ENCODE data around the gene ADAMTS1.
A peak's percentile ranks its signal among the peaks of the same experiment; 100 is the strongest.

Gene ADAMTS1

GRCh38 chr21:26810676-26811415, 34.4 kb downstream of the ADAMTS1 start:
- Histone ChIP-seq H3K27ac (ENCODE audit: low read depth, low read length) (no peak overlapping the region), H3K4me3 (ENCODE audit: low read length) (no peak overlapping the region), H3K4me2 (ENCODE audit: low read length) (no peak overlapping the region), H3K18ac (ENCODE audit: low read length) (no peak overlapping the region), H2BK5ac (ENCODE audit: low read length) (no peak overlapping the region), H3K79me2 (ENCODE audit: control insufficient read depth, insufficient read depth, low read length) (no peaks in the 10 kb centered on the region), H4K5ac (ENCODE audit: low read length) (no peak overlapping the region), H3K4ac (ENCODE audit: low read depth, low read length) (no peak overlapping the region), H2BK120ac (ENCODE audit: low read depth, low read length) (no peak overlapping the region), H2AK5ac (ENCODE audit: low read length) (no peak overlapping the region), H3K56ac (ENCODE audit: low read length) (no peak overlapping the region), H3K23ac (ENCODE audit: low read length) (no peak overlapping the region), H4K8ac (ENCODE audit: low read depth, low read length) (no peak overlapping the region), H3K4me1 (ENCODE audit: control insufficient read depth, low read depth, low read length) (peaks cover 2% of the 10 kb centered on the region), H3K36me3 (ENCODE audit: control insufficient read depth, insufficient read depth, low read length) (no peaks in the 10 kb centered on the region), H2BK15ac (replicated peaks; ENCODE audit: low read depth) (no peak overlapping the region), H3K27me3 (ENCODE audit: insufficient read depth, low read length, poor library complexity) (no peaks in the 10 kb centered on the region), H3K79me1 (ENCODE audit: low read length) (no peaks in the 10 kb centered on the region), H3K9ac (ENCODE audit: low read length) (no peak overlapping the region)
- WGBS (ENCODE audit: extremely low coverage, insufficient coverage, low lambda C conversion rate), result no CpG with 5 or more reads among the region's 2 CpGs
- DNase-seq, result peak; percentile 37

- Histone ChIP-seq H4K8ac (ENCODE audit: low read depth, low read length) (no peak overlapping the region), H3K79me2 (ENCODE audit: control insufficient read depth, insufficient read depth, low read length) (no peaks in the 10 kb centered on the region), H3K23ac (ENCODE audit: low read length) (no peak overlapping the region), H3K18ac (ENCODE audit: low read length) (no peak overlapping the region), H4K5ac (ENCODE audit: low read length) (no peak overlapping the region), H3K4me1 (ENCODE audit: control insufficient read depth, low read depth, low read length) (peaks cover 2% of the 10 kb centered on the region), H3K79me1 (ENCODE audit: low read length) (no peaks in the 10 kb centered on the region), H3K9ac (ENCODE audit: low read length) (no peak overlapping the region), H3K27ac (ENCODE audit: low read depth, low read length) (no peak overlapping the region), H3K27me3 (ENCODE audit: insufficient read depth, low read length, poor library complexity) (no peaks in the 10 kb centered on the region), H3K4me2 (ENCODE audit: low read length) (no peak overlapping the region), H3K56ac (ENCODE audit: low read length) (no peak overlapping the region), H2BK120ac (ENCODE audit: low read depth, low read length) (no peak overlapping the region), H2BK5ac (ENCODE audit: low read length) (no peak overlapping the region), H2BK15ac (replicated peaks; ENCODE audit: low read depth) (no peak overlapping the region), H2AK5ac (ENCODE audit: low read length) (no peak overlapping the region), H3K4me3 (ENCODE audit: low read length) (no peak overlapping the region), H3K36me3 (ENCODE audit: control insufficient read depth, insufficient read depth, low read length) (no peaks in the 10 kb centered on the region), H3K4ac (ENCODE audit: low read depth, low read length) (no peak overlapping the region)
- DNase-seq, result no peak
- no CpG with 5 or more reads among the region's 5 CpGs for WGBS (ENCODE audit: extremely low coverage, insufficient coverage, low lambda C conversion rate)
Observed at GRCh38 chr21:26810266-26810665, 34.9 kb downstream of the ADAMTS1 start.

- WGBS (ENCODE audit: extremely low coverage, insufficient coverage, low lambda C conversion rate), result no CpG with 5 or more reads among the region's 4 CpGs
- no peak overlapping the region for H2AK5ac ChIP-seq (ENCODE audit: low read length)
Observed at GRCh38 chr21:26809745-26810144, 35.5 kb downstream of the ADAMTS1 start.

GRCh38 chr21:26806801-26807295, 38.4 kb downstream of the ADAMTS1 start:
- DNase-seq, result no peak
- Histone ChIP-seq H3K4ac (ENCODE audit: low read depth, low read length) (no peak overlapping the region), H3K56ac (ENCODE audit: low read length) (no peak overlapping the region), H3K9ac (ENCODE audit: low read length) (no peak overlapping the region), H2BK5ac (ENCODE audit: low read length) (no peak overlapping the region), H2BK120ac (ENCODE audit: low read depth, low read length) (no peak overlapping the region), H3K79me1 (ENCODE audit: low read length) (no peaks in the 10 kb centered on the region), H2BK15ac (replicated peaks; ENCODE audit: low read depth) (no peak overlapping the region), H3K23ac (ENCODE audit: low read length) (no peak overlapping the region), H2AK5ac (ENCODE audit: low read length) (no peak overlapping the region), H3K27ac (ENCODE audit: low read depth, low read length) (no peak overlapping the region), H3K79me2 (ENCODE audit: control insufficient read depth, insufficient read depth, low read length) (no peaks in the 10 kb centered on the region), H4K8ac (ENCODE audit: low read depth, low read length) (no peak overlapping the region), H3K18ac (ENCODE audit: low read length) (no peak overlapping the region), H3K36me3 (ENCODE audit: control insufficient read depth, insufficient read depth, low read length) (no peaks in the 10 kb centered on the region), H3K4me1 (ENCODE audit: control insufficient read depth, low read depth, low read length) (peaks cover 2% of the 10 kb centered on the region), H3K4me2 (ENCODE audit: low read length) (no peak overlapping the region), H4K5ac (ENCODE audit: low read length) (no peak overlapping the region), H3K4me3 (ENCODE audit: low read length) (no peak overlapping the region), H3K27me3 (ENCODE audit: insufficient read depth, low read length, poor library complexity) (no peaks in the 10 kb centered on the region)
- no CpG with 5 or more reads among the region's 5 CpGs for WGBS (ENCODE audit: extremely low coverage, insufficient coverage, low lambda C conversion rate)

More at GRCh38 chr21:26809745-26810144, 35.5 kb downstream of the ADAMTS1 start:
- Histone ChIP-seq H3K4me1 (ENCODE audit: control insufficient read depth, low read depth, low read length) (peaks cover 2% of the 10 kb centered on the region), H2BK5ac (ENCODE audit: low read length) (no peak overlapping the region), H4K5ac (ENCODE audit: low read length) (no peak overlapping the region), H3K4me3 (ENCODE audit: low read length) (no peak overlapping the region), H3K27me3 (ENCODE audit: insufficient read depth, low read length, poor library complexity) (no peaks in the 10 kb centered on the region), H3K4me2 (ENCODE audit: low read length) (no peak overlapping the region), H3K27ac (ENCODE audit: low read depth, low read length) (no peak overlapping the region), H3K4ac (ENCODE audit: low read depth, low read length) (no peak overlapping the region), H3K9ac (ENCODE audit: low read length) (no peak overlapping the region), H3K79me1 (ENCODE audit: low read length) (no peaks in the 10 kb centered on the region), H2BK120ac (ENCODE audit: low read depth, low read length) (no peak overlapping the region), H3K79me2 (ENCODE audit: control insufficient read depth, insufficient read depth, low read length) (no peaks in the 10 kb centered on the region), H3K36me3 (ENCODE audit: control insufficient read depth, insufficient read depth, low read length) (no peaks in the 10 kb centered on the region), H3K56ac (ENCODE audit: low read length) (no peak overlapping the region), H3K18ac (ENCODE audit: low read length) (no peak overlapping the region), H2BK15ac (replicated peaks; ENCODE audit: low read depth) (no peak overlapping the region), H3K23ac (ENCODE audit: low read length) (no peak overlapping the region), H4K8ac (ENCODE audit: low read depth, low read length) (no peak overlapping the region)
- DNase-seq, result no peak

GRCh38 chr21:26804895-26805609, 40.2 kb downstream of the ADAMTS1 start:
- H2BK15ac ChIP-seq (replicated peaks; ENCODE audit: low read depth), result no peak overlapping the region
- H2BK120ac ChIP-seq (ENCODE audit: low read depth, low read length), result no peak overlapping the region
- no peak overlapping the region for H4K8ac ChIP-seq (ENCODE audit: low read depth, low read length)
- no peak overlapping the region for H3K27ac ChIP-seq (ENCODE audit: low read depth, low read length)
- H3K79me2 ChIP-seq (ENCODE audit: control insufficient read depth, insufficient read depth, low read length), result no peaks in the 10 kb centered on the region
- H3K79me1 ChIP-seq (ENCODE audit: low read length), result no peaks in the 10 kb centered on the region
- no peaks in the 10 kb centered on the region for H3K4me1 ChIP-seq (ENCODE audit: control insufficient read depth, low read depth, low read length)
- H2AK5ac ChIP-seq (ENCODE audit: low read length), result no peak overlapping the region
- H3K4me2 ChIP-seq (ENCODE audit: low read length), result no peak overlapping the region
- no peak overlapping the region for H4K5ac ChIP-seq (ENCODE audit: low read length)
- DNase-seq, result no peak
- no peak overlapping the region for H3K18ac ChIP-seq (ENCODE audit: low read length)
- no peak overlapping the region for H2BK5ac ChIP-seq (ENCODE audit: low read length)
- H3K27me3 ChIP-seq (ENCODE audit: insufficient read depth, low read length, poor library complexity), result no peaks in the 10 kb centered on the region
- H3K23ac ChIP-seq (ENCODE audit: low read length), result no peak overlapping the region
- H3K4me3 ChIP-seq (ENCODE audit: low read length), result no peak overlapping the region
- no CpG with 5 or more reads among the region's 5 CpGs for WGBS (ENCODE audit: extremely low coverage, insufficient coverage, low lambda C conversion rate)
- H3K36me3 ChIP-seq (ENCODE audit: control insufficient read depth, insufficient read depth, low read length), result no peaks in the 10 kb centered on the region
- H3K56ac ChIP-seq (ENCODE audit: low read length), result no peak overlapping the region
- no peak overlapping the region for H3K4ac ChIP-seq (ENCODE audit: low read depth, low read length)
- no peak overlapping the region for H3K9ac ChIP-seq (ENCODE audit: low read length)

Data from mesendoderm (in vitro differentiated cells).